Osteocyte (in vitro differentiated cells): ENCODE results near the gene ZNF408. TPM values are rescaled to one million over a fixed set of nuclear protein-coding genes. Genes with fewer than 3 reads are reported as not detected.

Experiments
- DNase-seq: peaks from one replicate; pipeline ENCODE4 v3.0.0; 2021; ENCODE audit warnings: mixed read lengths; ENCODE audit not compliant: unreplicated experiment; ENCODE audit errors: extremely low spot score
- H3K27ac Mint-ChIP-seq: one replicate; pipeline ENCODE4 v1.8.0; 2021; ENCODE audit warnings: mild to moderate bottlenecking, mixed read lengths; ENCODE audit not compliant: unreplicated experiment
- H3K27me3 Mint-ChIP-seq: one replicate; pipeline ENCODE4 v1.8.0; 2021; ENCODE audit warnings: mixed read lengths; ENCODE audit not compliant: unreplicated experiment
- H3K36me3 Mint-ChIP-seq: one replicate; pipeline ENCODE4 v1.8.0; 2021; ENCODE audit warnings: mixed read lengths; ENCODE audit not compliant: unreplicated experiment
- H3K4me1 Mint-ChIP-seq: one replicate; pipeline ENCODE4 v1.8.0; 2021; ENCODE audit warnings: mixed read lengths; ENCODE audit not compliant: unreplicated experiment
- H3K4me3 Mint-ChIP-seq: one replicate; pipeline ENCODE4 v1.8.0; 2021; ENCODE audit warnings: mild to moderate bottlenecking, moderate library complexity, mixed read lengths; ENCODE audit not compliant: unreplicated experiment
- H3K9me3 Mint-ChIP-seq: one replicate; pipeline ENCODE4 v1.8.0; 2021; ENCODE audit warnings: mixed read lengths; ENCODE audit not compliant: unreplicated experiment
- CTCF ChIP-seq: fragments of 200-600 bp; sonication (generic); IDR thresholded peaks from 2 replicates; pipeline ENCODE4 v1.5.0; 2021; ENCODE audit warnings: antibody characterized with exemption, mild to moderate bottlenecking, moderate library complexity
- long read RNA-seq: library from polyadenylated mRNA; unstranded; transcript quantifications from one replicate; pipeline ENCODE4 v2.0.0, GENCODE V29; 2021
- total RNA-seq: library from RNA; stranded (reverse); gene quantifications from 2 replicates; pipeline ENCODE4 v1.2.1, GENCODE V29; 2021

The ZNF408 gene
- 11.2 and 14.5 TPM in 2 replicates for total RNA-seq
- long read RNA-seq, transcript ZNF408-201 (5 exons, 2,442 nt) = major isoform, 14 of 17 reads
- long read RNA-seq, partial matches to known transcripts = 1 of 17 reads
- long read RNA-seq, other reads (novel, unspliced or antisense) = 2 of 17 reads

- no peak for TF ChIP-seq CTCF
- Mint-ChIP-seq H3K36me3 (peaks cover 16% of the 10 kb centered on the region), H3K27ac (peak within 1 kb of the TSS; percentile 99), H3K4me3 (peak within 1 kb of the TSS; percentile 94), H3K27me3 (no peaks in the 10 kb centered on the region), H3K4me1 (peaks cover 58% of the 10 kb centered on the region), H3K9me3 (no peaks in the 10 kb centered on the region)
- peak; percentile 98 for DNase-seq
Measured at GRCh38 chr11:46700241-46701077, at the start of gene ZNF408, which contains the start of gene ARHGAP1. ZNF408 (plus strand) TSS chr11:46701031; CDS start chr11:46701048, 17 bp downstream. ARHGAP1 (minus strand) TSS chr11:46700619; CDS start chr11:46696107, 4,512 bp downstream.

- H3K4me1 Mint-ChIP-seq = no peaks in the 10 kb centered on the region
- H3K9me3 Mint-ChIP-seq = no peaks in the 10 kb centered on the region
- peaks cover 52% of the 10 kb centered on the region for H3K36me3 Mint-ChIP-seq
- no peak for DNase-seq
- no peak overlapping the region for H3K4me3 Mint-ChIP-seq
- no peak for TF ChIP-seq CTCF
- H3K27ac Mint-ChIP-seq = no peak overlapping the region
- H3K27me3 Mint-ChIP-seq = no peaks in the 10 kb centered on the region
Measured at GRCh38 chr11:46655631-46656030, 45.2 kb upstream of the ZNF408 start.

GRCh38 chr11:46657186-46657585 lies 43.6 kb upstream of the ZNF408 start:
- no peak for DNase-seq
- H3K4me1 Mint-ChIP-seq = no peaks in the 10 kb centered on the region
- H3K4me3 Mint-ChIP-seq = no peak overlapping the region
- no peak for TF ChIP-seq CTCF
- H3K9me3 Mint-ChIP-seq = no peaks in the 10 kb centered on the region
- H3K27me3 Mint-ChIP-seq = no peaks in the 10 kb centered on the region
- peaks cover 44% of the 10 kb centered on the region for H3K36me3 Mint-ChIP-seq
- no peak overlapping the region for H3K27ac Mint-ChIP-seq

- no peaks in the 10 kb centered on the region for H3K9me3 Mint-ChIP-seq
- no peaks in the 10 kb centered on the region for H3K4me1 Mint-ChIP-seq
- H3K4me3 Mint-ChIP-seq = no peak overlapping the region
- H3K27me3 Mint-ChIP-seq = no peaks in the 10 kb centered on the region
- no peak for DNase-seq
- H3K27ac Mint-ChIP-seq = no peak overlapping the region
- no peak for TF ChIP-seq CTCF
- H3K36me3 Mint-ChIP-seq = peaks cover 45% of the 10 kb centered on the region
Measured at GRCh38 chr11:46658259-46658658, 42.6 kb upstream of the ZNF408 start.

GRCh38 chr11:46659908-46660307 lies 40.9 kb upstream of the ZNF408 start:
- H3K27ac Mint-ChIP-seq = no peak overlapping the region
- no peak for TF ChIP-seq CTCF
- H3K36me3 Mint-ChIP-seq = peaks cover 55% of the 10 kb centered on the region

More at GRCh38 chr11:46659908-46660307, 40.9 kb upstream of the ZNF408 start:
- DNase-seq = no peak
- no peak overlapping the region for H3K4me3 Mint-ChIP-seq
- no peaks in the 10 kb centered on the region for H3K27me3 Mint-ChIP-seq
- H3K9me3 Mint-ChIP-seq = no peaks in the 10 kb centered on the region
- no peaks in the 10 kb centered on the region for H3K4me1 Mint-ChIP-seq
